M059J (cell line): ENCODE results near the gene TMEM101. TPM values are rescaled to one million over a fixed set of nuclear protein-coding genes. Genes with fewer than 3 reads are reported as not detected.
A peak's percentile ranks its signal among the peaks of the same experiment; 100 is the strongest.
"Not testable (repeated sequence)": the region's sequence is repeated elsewhere in the genome, so short reads cannot be mapped to it uniquely, and the experiment has no call there.

Experiments used
- DNase-seq: peaks from one replicate; pipeline ENCODE4 v3.0.0-alpha.2; 2012; ENCODE audit warnings: low read depth
- total RNA-seq: library from RNA; depleted of rRNA; stranded (reverse); fragments of >200 nt; shearing (Covaris generic); gene quantifications from 2 replicates; pipeline ENCODE4 v1.2.3, GENCODE V29; 2014; rRNA removed

TMEM101 gene
- total RNA-seq, 1 experiment from 2014 or later: 41.3 TPM

DNA sequence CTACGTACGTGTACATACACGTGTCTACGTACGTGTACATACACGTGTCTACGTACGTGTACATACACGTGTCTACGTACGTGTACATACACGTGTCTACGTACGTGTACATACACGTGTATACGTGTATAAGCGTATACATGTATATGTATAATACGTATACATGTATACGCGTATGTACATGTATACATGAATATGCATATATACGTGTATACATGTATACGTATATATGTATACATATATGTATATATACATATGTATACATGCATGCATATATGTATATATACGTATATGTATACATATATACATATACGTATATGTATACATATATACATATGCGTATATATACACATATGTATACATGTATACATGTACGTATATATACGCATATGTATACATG is 38.9 kb downstream of the TMEM101 start:
- no peak for DNase-seq

DNA sequence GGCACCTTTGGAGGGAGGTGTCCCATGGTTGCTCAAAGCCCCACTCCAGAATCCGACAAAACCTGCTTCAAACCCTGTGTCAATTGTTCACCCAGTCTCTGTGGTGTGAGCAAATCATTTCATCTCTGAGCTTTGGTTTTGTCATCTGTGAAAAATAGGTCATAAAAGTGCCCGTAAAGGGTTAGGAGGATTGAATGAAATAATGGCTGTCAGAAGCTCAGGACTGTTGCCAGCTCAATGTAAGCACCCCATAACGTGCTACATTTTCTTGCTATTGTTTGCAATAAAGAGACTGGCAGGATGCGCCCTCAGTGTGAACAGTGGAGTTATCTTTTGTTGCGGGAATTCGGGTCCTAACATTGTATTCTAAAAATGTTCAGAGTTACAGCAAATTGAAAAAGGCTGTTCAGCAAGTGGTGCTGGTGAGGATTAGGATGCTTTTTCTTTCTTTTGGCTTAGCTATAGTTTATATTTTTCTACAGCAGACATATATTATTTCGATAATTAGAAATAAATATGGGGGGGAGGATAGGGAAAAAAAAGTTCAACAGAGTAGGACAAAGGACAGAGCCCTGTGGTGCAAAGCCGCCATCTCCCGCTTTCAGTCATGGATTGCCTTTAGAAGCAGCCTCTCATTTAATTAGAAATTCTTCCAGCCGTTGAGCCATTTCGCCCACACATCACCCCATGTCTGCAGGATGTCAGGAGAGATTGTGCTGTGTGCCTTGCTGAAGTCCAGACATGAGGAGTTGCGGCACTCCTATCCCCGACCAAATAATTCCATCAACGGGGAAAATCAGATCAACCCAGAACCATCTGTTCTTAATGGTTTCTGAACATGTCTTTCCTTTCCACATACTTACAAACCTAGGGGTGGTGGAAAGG is 40.1 kb downstream of the TMEM101 start:
- no peak for DNase-seq

DNA sequence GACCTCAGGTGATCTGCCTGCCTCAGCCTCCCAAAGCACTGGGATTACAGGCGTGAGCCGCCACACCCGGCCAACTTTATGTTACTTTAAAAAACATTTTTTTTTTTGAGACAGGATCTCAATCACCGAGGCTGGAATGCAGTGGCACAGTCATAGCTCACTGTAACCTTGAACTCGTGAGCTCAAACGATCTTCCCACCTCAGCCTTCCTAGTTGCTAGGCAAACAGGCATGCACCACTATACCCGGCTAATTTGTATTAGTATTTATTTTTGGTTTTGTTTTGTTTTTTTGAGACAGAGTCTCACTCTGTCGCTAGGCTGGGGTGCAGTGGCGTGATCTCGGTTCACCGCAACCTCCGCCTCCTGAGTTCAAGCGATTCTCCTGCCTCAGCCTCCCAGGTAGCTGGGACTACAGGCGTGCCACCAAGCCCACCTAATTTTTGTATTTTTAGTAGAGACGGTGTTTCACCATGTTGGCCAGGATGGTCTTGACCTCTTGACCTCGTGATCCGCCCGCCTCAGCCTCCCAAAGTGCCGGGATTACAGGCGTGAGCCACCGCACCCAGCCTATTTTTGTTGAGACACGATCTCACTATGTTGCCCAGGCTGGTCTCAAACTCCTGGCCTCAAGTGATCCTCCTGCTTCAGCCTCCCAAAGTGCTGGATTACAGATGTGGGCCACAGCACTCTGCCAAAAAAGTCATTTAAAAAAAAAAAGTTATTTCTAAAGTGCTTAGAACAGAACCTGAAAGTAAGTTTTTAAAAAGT is 42.1 kb downstream of the TMEM101 start:
- DNase-seq: not testable (repeated sequence)

DNA sequence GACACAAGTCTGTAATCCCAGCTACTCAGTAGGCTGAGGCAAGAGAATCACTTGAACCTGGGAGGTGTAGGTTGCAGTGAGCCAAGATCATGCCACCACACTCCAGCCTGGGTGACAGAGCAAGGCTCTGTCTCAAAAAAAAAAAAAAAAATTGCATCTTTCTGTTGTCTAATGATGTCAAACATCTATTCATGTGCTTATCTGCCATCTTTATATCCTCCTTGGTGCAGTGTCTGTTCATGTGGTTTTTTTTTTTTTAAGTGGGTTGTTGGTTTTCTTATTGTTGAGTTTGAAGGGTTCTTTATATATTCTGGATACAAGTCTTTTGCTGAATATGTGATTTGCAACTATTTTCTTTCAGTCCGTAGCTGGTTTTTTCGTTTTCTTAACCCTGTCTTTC is 43.3 kb downstream of the TMEM101 start:
- not testable (repeated sequence) for DNase-seq

DNA sequence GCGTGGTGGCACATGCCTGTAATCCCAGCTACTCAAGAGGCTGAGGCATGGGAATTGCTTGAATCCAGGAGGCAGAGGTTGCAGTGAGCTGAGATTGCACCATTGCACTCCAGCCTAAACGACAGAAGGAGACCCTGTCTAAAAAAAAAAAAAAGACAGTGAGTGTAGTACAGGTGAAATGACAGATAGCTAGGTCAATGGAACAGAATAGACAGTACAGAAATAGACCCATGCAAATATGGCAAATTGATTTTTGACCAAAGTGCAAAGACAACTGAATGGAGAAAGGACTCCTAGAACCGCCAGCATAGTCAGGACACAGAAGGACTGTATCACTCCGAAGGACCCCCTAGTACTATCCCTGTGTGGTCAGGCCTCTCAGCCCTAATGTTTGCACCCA is 44.4 kb downstream of the TMEM101 start:
- no peak for DNase-seq

DNA sequence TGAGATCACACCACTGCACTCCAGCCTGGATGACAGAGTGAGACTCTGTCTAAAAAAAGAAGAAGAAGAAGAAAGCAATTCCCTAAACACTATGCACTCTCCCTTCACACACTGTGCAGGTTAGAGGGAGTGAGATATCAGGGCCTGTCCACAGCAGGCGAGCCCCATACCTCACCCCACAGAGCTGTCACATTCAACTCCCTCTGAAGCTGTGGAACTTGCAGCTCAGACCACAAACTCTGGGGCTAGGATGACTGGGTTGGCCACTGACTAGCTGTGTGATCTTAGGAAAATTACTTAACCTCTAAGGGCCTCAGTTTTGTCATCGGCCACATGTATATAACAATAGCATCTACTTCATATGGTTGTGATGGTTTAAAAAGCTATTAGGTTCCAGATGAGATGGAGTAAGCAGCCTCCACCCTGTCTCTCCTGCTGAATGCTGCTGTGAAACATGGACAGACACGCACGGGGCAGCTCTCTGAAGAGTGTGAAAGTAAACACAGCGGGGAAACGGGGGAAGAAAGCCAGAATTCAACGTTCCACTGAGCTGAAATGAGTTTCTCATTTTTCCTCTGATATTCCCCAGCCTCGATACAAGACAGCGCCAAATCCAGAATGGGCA is 47.4 kb downstream of the TMEM101 start:
- no peak for DNase-seq

DNA sequence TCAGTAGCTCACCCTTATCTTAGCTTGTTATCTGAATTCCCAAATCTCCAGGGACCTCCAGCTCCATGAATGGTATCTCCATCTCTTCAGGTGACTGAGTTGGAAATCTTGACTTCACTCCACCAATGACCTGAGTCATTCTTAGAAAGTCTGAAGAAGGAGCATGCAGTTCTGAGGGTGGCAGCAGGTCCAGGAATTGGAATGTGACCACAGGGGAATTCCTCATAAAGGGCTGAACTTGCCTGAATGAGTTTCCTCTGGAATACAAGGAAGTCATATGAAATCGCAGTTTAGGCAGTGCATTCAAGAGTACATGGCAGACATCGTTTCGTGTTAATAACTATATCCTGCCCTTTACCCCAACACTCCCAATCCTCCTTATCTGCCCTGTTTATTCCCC is 48.5 kb downstream of the TMEM101 start:
- peak; percentile 54 for DNase-seq

DNA sequence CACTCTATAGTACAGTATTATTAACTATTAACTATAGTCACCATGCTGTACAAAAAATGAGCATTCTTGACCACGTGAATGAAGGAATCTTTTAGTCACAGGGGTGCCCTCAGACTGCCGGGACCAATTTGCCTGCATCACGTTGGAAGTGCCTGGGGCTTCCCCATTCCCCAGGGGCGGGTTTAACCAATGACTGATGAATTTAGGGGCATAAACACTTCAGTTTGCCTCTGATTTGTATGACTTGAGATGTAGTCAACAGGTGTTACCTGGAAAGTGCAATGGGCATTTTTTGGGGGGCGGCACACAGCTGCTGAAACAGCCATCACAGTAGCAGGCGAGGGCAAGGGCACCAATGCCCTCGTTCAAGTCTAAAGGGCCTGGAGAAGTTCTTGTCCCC is 52.3 kb downstream of the TMEM101 start:
- DNase-seq: no peak

DNA sequence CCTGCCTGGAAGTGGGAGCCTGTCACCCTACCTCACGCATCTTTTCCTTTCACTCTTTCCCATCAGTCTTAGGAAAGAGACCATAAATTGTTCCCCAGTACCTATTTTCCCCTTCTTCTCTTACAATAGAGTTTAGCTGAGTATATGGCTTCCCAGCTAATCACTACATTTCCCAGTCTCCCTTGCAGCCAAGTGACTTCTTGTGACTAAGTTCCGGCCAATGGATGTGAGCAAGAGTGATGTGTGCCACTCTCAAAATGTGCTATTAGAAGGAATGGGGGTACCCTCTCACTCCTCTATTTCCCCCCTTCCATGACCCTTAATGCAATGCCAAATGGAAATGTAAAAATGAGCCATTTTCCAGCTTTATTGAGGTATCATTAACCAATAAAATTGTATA is 52.8 kb downstream of the TMEM101 start:
- DNase-seq: no peak

DNA sequence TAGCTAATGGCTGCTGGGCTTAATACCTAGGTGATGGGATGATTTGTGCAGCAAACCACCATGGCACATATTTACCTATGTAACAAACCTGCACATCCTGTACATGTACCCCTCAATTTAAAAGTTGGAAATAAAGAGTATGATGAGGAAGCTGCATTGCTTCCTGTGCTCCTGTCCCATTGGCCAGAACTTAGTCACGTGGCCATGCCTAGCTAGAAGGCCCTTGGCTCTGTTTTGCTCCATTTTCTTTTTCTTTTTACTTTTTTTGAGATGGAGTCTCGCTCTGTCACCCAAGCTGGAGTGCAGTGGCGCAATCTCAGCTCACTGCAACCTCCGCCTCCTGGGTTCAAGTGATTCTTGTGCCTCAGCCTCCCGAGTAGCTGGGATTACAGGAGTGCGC is 53.5 kb downstream of the TMEM101 start:
- DNase-seq: not testable (repeated sequence)

Other genes starting within 250 kb of the TMEM101 start
- 37.7 and 51.5 TPM in 2 replicates for gene DUSP3, start 236.0 kb downstream of the TMEM101 start, total RNA-seq
- not detected in 2 replicates for gene CFAP97D1, start 234.5 kb downstream of the TMEM101 start, total RNA-seq
- 5.1 and 5.9 TPM in 2 replicates for gene MPP3, start 181.8 kb downstream of the TMEM101 start, total RNA-seq
- not detected in 2 replicates for gene CD300LG, start 167.8 kb downstream of the TMEM101 start, total RNA-seq
- 2.5 and 4.4 TPM in 2 replicates for gene MPP2, start 107.4 kb downstream of the TMEM101 start, total RNA-seq
- gene PPY, start 72.5 kb downstream of the TMEM101 start, total RNA-seq: not detected in 2 replicates
- not detected in 2 replicates for gene PYY, start 61.0 kb downstream of the TMEM101 start, total RNA-seq
- 0.99 and 3.7 TPM in 2 replicates for gene NAGS, start 10.3 kb downstream of the TMEM101 start, total RNA-seq
- gene LSM12, start 51.7 kb upstream of the TMEM101 start, total RNA-seq: 112 and 121 TPM in 2 replicates
- gene G6PC3, start 55.8 kb upstream of the TMEM101 start, total RNA-seq: 63.5 and 66.4 TPM in 2 replicates
- 37.8 and 46.0 TPM in 2 replicates for gene HDAC5, start 108.7 kb upstream of the TMEM101 start, total RNA-seq
- gene HROB, start 127.0 kb upstream of the TMEM101 start, total RNA-seq: 6.5 and 7.5 TPM in 2 replicates
- not detected in 2 replicates for gene ASB16, start 155.7 kb upstream of the TMEM101 start, total RNA-seq
- 36.8 and 37.6 TPM in 2 replicates for gene TMUB2, start 172.0 kb upstream of the TMEM101 start, total RNA-seq
- gene ATXN7L3, start 184.9 kb upstream of the TMEM101 start, total RNA-seq: 21.3 and 32.7 TPM in 2 replicates
- gene UBTF, start 204.7 kb upstream of the TMEM101 start, total RNA-seq: 37.8 and 57.5 TPM in 2 replicates